ENCODE data around the gene SPRING1. TPM values are rescaled to one million over a fixed set of nuclear protein-coding genes. Genes with fewer than 3 reads are reported as not detected.
"Not testable (repeated sequence)": the region's sequence is repeated elsewhere in the genome, so short reads cannot be mapped to it uniquely, and the experiment has no call there.

The SPRING1 gene
- 27.7 TPM for total RNA-seq

- peak; percentile 100 for DNase-seq (ENCODE audit: low spot score)
These were observed at the start of gene SPRING1, which contains the start of gene RNFT2 for GRCh38 chr12:116737774-116738657. TSS of gene SPRING1 (minus strand) at chr12:116738069. CDS start at chr12:116737900, 169 bp downstream. TSS of gene RNFT2 (plus strand) at chr12:116738315. CDS start at chr12:116740498, 2,183 bp downstream.

GRCh38 chr12:116784238-116784612, 46.4 kb upstream of the SPRING1 start:
- DNase-seq (ENCODE audit: low spot score): no peak

- no peak for DNase-seq (ENCODE audit: low spot score)
These were observed 45.8 kb upstream of the SPRING1 start for GRCh38 chr12:116783525-116784237.

GRCh38 chr12:116780942-116781341, 43.1 kb upstream of the SPRING1 start:
- no peak for DNase-seq (ENCODE audit: low spot score)

- DNase-seq (ENCODE audit: low spot score): no peak
These were observed 41.7 kb upstream of the SPRING1 start for GRCh38 chr12:116779597-116779996.

- DNase-seq (ENCODE audit: low spot score): no peak
These were observed 39.4 kb upstream of the SPRING1 start for GRCh38 chr12:116777245-116777644.

GRCh38 chr12:116774020-116774419, 36.2 kb upstream of the SPRING1 start:
- DNase-seq (ENCODE audit: low spot score): no peak

GRCh38 chr12:116773276-116773731, 35.4 kb upstream of the SPRING1 start:
- no peak for DNase-seq (ENCODE audit: low spot score)

GRCh38 chr12:116771651-116772050, 33.8 kb upstream of the SPRING1 start:
- DNase-seq (ENCODE audit: low spot score): no peak

- DNase-seq (ENCODE audit: low spot score): no peak
These were observed 28.9 kb upstream of the SPRING1 start for GRCh38 chr12:116766746-116767145.

- no peak for DNase-seq (ENCODE audit: low spot score)
These were observed 28.4 kb upstream of the SPRING1 start for GRCh38 chr12:116766285-116766684.

GRCh38 chr12:116765271-116765670, 27.4 kb upstream of the SPRING1 start:
- no peak for DNase-seq (ENCODE audit: low spot score)

- no peak for DNase-seq (ENCODE audit: low spot score)
These were observed 23.6 kb upstream of the SPRING1 start for GRCh38 chr12:116761499-116761898.

- DNase-seq (ENCODE audit: low spot score): no peak
These were observed 22.8 kb upstream of the SPRING1 start for GRCh38 chr12:116760622-116761020.

GRCh38 chr12:116759783-116760621, 22.1 kb upstream of the SPRING1 start:
- no peak for DNase-seq (ENCODE audit: low spot score)

- DNase-seq (ENCODE audit: low spot score): not testable (repeated sequence)
These were observed 16.9 kb upstream of the SPRING1 start for GRCh38 chr12:116754783-116755182.

GRCh38 chr12:116754097-116754496, 16.2 kb upstream of the SPRING1 start:
- not testable (repeated sequence) for DNase-seq (ENCODE audit: low spot score)

- DNase-seq (ENCODE audit: low spot score): no peak
These were observed 12.4 kb upstream of the SPRING1 start for GRCh38 chr12:116750298-116750697.

- no peak for DNase-seq (ENCODE audit: low spot score)
These were observed 12.0 kb upstream of the SPRING1 start for GRCh38 chr12:116749884-116750283.

GRCh38 chr12:116745554-116745953, 7.7 kb upstream of the SPRING1 start:
- DNase-seq (ENCODE audit: low spot score): no peak

GRCh38 chr12:116744766-116745165, 6.9 kb upstream of the SPRING1 start:
- no peak for DNase-seq (ENCODE audit: low spot score)

GRCh38 chr12:116742787-116743186, 4.9 kb upstream of the SPRING1 start:
- not testable (repeated sequence) for DNase-seq (ENCODE audit: low spot score)

Measured in mucosa of gallbladder (tissue), 1 donor.